ENCODE results near the gene FAM78A. TPM values are rescaled to one million over a fixed set of nuclear protein-coding genes. Genes with fewer than 3 reads are reported as not detected.

The FAM78A gene
- total RNA-seq, 1 experiment from 2014 or later, result 0.84 TPM

DNA sequence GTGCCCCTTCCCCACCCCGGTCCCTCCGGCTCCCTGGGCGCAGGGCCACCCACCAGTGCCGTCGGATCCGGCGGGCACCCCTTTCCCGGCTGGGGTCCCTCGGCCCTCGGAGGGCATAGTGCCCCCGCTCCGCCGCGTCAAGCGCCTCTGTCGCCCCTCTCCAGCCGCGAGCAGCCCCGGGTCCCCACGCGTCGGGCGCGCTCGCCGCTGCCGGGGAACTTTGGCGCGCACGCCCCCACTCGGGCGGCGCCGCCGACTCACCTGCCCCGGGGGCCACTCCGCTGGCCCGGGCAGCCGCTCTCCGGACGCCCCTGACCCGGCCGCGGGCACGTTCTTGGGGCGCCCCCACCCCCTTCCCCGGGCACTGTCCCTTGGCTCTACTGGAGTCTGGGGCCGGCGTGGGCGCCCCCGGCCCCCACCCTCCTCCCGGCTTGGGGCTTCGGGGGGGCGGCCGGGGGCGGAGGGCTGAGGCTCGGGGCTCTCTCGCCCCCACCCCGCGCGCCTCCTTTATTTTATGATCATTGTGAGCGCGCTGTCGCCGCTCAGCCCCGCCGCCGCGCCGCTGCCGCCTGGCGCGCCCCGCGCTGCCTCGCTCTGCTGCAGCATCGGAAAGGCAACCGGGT lies 1.1 kb upstream of the FAM78A start:
- Histone ChIP-seq H3K9me3 (ENCODE audit: low read depth, low read length, poor library complexity, severe bottlenecking) (no peaks in the 10 kb centered on the region), H3K4me1 (ENCODE audit: insufficient read depth, low read length, poor library complexity, severe bottlenecking) (peaks cover 11% of the 10 kb centered on the region), H3K4me3 (ENCODE audit: low read depth, low read length, poor library complexity, severe bottlenecking) (peak overlapping the region; percentile 72), H3K27ac (ENCODE audit: low read depth, low read length, poor library complexity, severe bottlenecking) (no peak overlapping the region), H3K36me3 (ENCODE audit: insufficient read depth, low read length, poor library complexity, severe bottlenecking) (no peaks in the 10 kb centered on the region), H3K27me3 (replicated peaks; ENCODE audit: insufficient read depth, low read depth, low read length, poor library complexity) (peaks cover 8% of the 10 kb centered on the region)
- CTCF ChIA-PET, result no interaction called here
- intact Hi-C loops (cut with micrococcal nuclease; ENCODE audit: unreplicated experiment), result no loop called here
- POLR2A ChIA-PET (ENCODE audit: low non-redundant PET), result no interaction called here
- TF ChIP-seq, protein P1, sequence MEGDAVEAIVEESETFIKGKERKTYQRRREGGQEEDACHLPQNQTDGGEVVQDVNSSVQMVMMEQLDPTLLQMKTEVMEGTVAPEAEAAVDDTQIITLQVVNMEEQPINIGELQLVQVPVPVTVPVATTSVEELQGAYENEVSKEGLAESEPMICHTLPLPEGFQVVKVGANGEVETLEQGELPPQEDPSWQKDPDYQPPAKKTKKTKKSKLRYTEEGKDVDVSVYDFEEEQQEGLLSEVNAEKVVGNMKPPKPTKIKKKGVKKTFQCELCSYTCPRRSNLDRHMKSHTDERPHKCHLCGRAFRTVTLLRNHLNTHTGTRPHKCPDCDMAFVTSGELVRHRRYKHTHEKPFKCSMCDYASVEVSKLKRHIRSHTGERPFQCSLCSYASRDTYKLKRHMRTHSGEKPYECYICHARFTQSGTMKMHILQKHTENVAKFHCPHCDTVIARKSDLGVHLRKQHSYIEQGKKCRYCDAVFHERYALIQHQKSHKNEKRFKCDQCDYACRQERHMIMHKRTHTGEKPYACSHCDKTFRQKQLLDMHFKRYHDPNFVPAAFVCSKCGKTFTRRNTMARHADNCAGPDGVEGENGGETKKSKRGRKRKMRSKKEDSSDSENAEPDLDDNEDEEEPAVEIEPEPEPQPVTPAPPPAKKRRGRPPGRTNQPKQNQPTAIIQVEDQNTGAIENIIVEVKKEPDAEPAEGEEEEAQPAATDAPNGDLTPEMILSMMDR (conservative IDR thresholded peaks at IDR 0.05; ENCODE audit: low read depth, low read length), result no peak
- no peak for TF ChIP-seq EZH2 (IDR thresholded peaks at IDR 0.05; ENCODE audit: borderline replicate concordance, low read depth, low read length, poor library complexity, severe bottlenecking)
- no TSS peak for BruUV-seq (replicated peaks)
- DNase-seq (ENCODE audit: low spot score), result no peak

DNA sequence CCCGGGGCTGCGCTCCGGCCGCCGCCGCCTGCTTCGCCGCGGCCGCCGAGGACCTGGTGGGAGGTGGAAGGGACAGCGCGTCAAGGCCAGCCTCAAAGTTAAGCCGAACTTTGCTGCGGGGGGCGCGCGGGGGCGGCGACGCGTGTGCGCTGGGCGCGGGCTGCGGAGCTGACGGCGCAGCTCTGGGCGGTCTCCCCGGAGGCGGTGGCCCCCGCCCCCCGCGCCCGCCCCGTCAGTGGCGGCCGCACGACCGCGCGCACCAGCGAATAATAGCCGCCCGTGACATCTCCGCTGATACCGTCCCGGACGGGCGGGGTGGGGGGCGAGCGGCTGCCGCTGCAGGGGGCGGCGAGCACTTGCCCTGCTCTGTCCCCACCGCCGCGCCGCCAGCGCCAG lies 579 bp upstream of the FAM78A start:
- Histone ChIP-seq H3K36me3 (ENCODE audit: insufficient read depth, low read length, poor library complexity, severe bottlenecking) (no peaks in the 10 kb centered on the region), H3K4me3 (ENCODE audit: low read depth, low read length, poor library complexity, severe bottlenecking) (peak overlapping the region; percentile 72), H3K27ac (ENCODE audit: low read depth, low read length, poor library complexity, severe bottlenecking) (no peak overlapping the region), H3K4me1 (ENCODE audit: insufficient read depth, low read length, poor library complexity, severe bottlenecking) (peaks cover 11% of the 10 kb centered on the region), H3K9me3 (ENCODE audit: low read depth, low read length, poor library complexity, severe bottlenecking) (no peaks in the 10 kb centered on the region), H3K27me3 (replicated peaks; ENCODE audit: insufficient read depth, low read depth, low read length, poor library complexity) (peaks cover 3% of the 10 kb centered on the region)
- no peak for DNase-seq (ENCODE audit: low spot score)
- TF ChIP-seq, protein P1 (conservative IDR thresholded peaks at IDR 0.05; ENCODE audit: low read depth, low read length), result no peak
- TF ChIP-seq EZH2 (IDR thresholded peaks at IDR 0.05; ENCODE audit: borderline replicate concordance, low read depth, low read length, poor library complexity, severe bottlenecking), result no peak
- BruUV-seq (replicated peaks), result no TSS peak
- intact Hi-C loops (cut with micrococcal nuclease; ENCODE audit: unreplicated experiment), result no loop called here
- ChIA-PET POLR2A (ENCODE audit: low non-redundant PET) (no interaction called here), CTCF (no interaction called here)

DNA sequence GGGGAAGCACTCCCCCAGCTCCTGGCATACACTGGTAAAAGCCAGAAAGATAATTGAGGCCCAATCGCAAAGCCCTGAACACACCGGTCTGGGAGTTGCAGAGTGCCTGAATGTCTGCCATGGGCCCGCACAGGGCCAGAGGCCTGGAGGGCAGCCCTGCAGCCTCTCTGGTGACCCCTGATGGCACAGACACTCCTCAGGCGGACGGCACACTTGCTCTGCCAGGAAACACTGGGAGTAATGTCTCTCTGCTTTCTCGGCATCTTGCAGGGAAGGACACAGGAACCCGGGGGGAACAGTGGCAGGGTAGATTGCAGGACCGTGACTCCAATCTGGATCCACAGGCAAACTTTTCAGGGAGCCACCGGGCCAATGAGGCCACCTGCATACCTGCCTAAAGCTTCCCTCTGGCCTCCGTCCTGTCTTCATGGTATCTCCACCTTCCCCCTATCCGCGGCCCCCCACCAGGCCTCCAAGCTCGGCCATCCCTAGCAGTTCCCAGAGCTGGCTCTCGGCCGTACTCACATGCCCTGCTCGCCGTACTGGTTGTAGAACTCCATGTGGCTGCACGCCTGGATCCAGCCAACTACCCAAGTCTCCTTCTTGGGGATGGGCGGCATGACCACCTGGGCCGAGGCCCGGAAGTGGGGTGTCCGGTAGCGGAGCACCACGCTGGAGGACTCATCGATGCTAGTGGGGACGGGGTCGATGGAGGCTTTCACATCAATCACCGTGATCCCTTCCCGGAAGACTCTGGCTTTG lies 797 bp downstream of the FAM78A start:
- DNase-seq (ENCODE audit: low spot score), result no peak
- TF ChIP-seq, protein P1 (conservative IDR thresholded peaks at IDR 0.05; ENCODE audit: low read depth, low read length), result no peak
- no peak for TF ChIP-seq EZH2 (IDR thresholded peaks at IDR 0.05; ENCODE audit: borderline replicate concordance, low read depth, low read length, poor library complexity, severe bottlenecking)
- Histone ChIP-seq H3K36me3 (ENCODE audit: insufficient read depth, low read length, poor library complexity, severe bottlenecking) (no peaks in the 10 kb centered on the region), H3K27ac (ENCODE audit: low read depth, low read length, poor library complexity, severe bottlenecking) (no peak overlapping the region), H3K4me1 (ENCODE audit: insufficient read depth, low read length, poor library complexity, severe bottlenecking) (peaks cover 11% of the 10 kb centered on the region), H3K27me3 (replicated peaks; ENCODE audit: insufficient read depth, low read depth, low read length, poor library complexity) (no peaks in the 10 kb centered on the region), H3K4me3 (ENCODE audit: low read depth, low read length, poor library complexity, severe bottlenecking) (no peak overlapping the region), H3K9me3 (ENCODE audit: low read depth, low read length, poor library complexity, severe bottlenecking) (no peaks in the 10 kb centered on the region)
- BruUV-seq (replicated peaks), result no TSS peak
- CTCF ChIA-PET, result no interaction called here
- intact Hi-C loops (cut with micrococcal nuclease; ENCODE audit: unreplicated experiment), result no loop called here
- POLR2A ChIA-PET (ENCODE audit: low non-redundant PET), result no interaction called here

Data from A673 (cell line).